H1 (cell line): Measurements from ENCODE around the gene MT1H. TPM values are rescaled to one million over a fixed set of nuclear protein-coding genes. Genes with fewer than 3 reads are reported as not detected.

ENCODE experiments used
- CTCF ChIA-PET: fragments of 300-600 bp; sonication (Branson Sonifier 250); formaldehyde crosslinking; loops from one replicate; lab custom pipeline; 2021; ENCODE audit not compliant: partially characterized antibody; lab: Charles Lee
- POLR2A ChIA-PET: fragments of 300-600 bp; sonication (Branson Sonifier 250); formaldehyde crosslinking; loops from one replicate; lab custom pipeline; 2021; ENCODE audit warnings: inconsistent platforms; ENCODE audit not compliant: partially characterized antibody; lab: Charles Lee
- DNase-seq, 2 experiments: peaks; one replicate each; pipeline versions ENCODE4 v3.0.0 to v3.0.0-alpha.2; 2010 to 2022; ENCODE audit warnings: low spot score in 2 of 2, low read depth in 1 of 2, mixed read lengths in 1 of 2
- FAIRE-seq: peaks from 2 replicates; lab custom pipeline; 2011; peaks lifted over from hg19 to GRCh38; lab: Jason Lieb, UNC
- H2AFZ ChIP-seq: 2 replicates; pipeline ENCODE4 v1.8.1; 2012; ENCODE audit warnings: low read length, inconsistent platforms
- H2AK5ac ChIP-seq: 2 replicates; pipeline ENCODE4 v1.6.1; 2013; ENCODE audit warnings: low read depth, low read length
- H2BK120ac ChIP-seq: replicated peaks from 2 replicates; pipeline ENCODE3; 2013; ENCODE audit warnings: low read depth, low read length, inconsistent platforms
- H2BK12ac ChIP-seq: 2 replicates; pipeline ENCODE4 v1.6.1; 2013; ENCODE audit warnings: low read depth, low read length
- H2BK15ac ChIP-seq: 2 replicates; pipeline ENCODE4 v1.6.1; 2013; ENCODE audit warnings: low read length
- H2BK20ac ChIP-seq: 2 replicates; pipeline ENCODE4 v1.6.1; 2013; ENCODE audit warnings: low read length
- H2BK5ac ChIP-seq: 2 replicates; pipeline ENCODE4 v1.6.1; 2013; ENCODE audit warnings: low read depth, low read length
- H3K14ac ChIP-seq: 2 replicates; pipeline ENCODE4 v1.6.1; 2013; ENCODE audit warnings: inconsistent platforms; ENCODE audit not compliant: insufficient read length
- H3K18ac ChIP-seq: 2 replicates; pipeline ENCODE4 v1.6.1; 2013; ENCODE audit warnings: low read length; ENCODE audit errors: extremely low read depth
- H3K23ac ChIP-seq: 2 replicates; pipeline ENCODE4 v1.6.1; 2013; ENCODE audit warnings: inconsistent platforms; ENCODE audit not compliant: insufficient read length
- H3K23me2 ChIP-seq: 2 replicates; pipeline ENCODE4 v1.6.1; 2013; ENCODE audit warnings: low read depth, low read length
- H3K27ac ChIP-seq: 2 replicates; pipeline ENCODE4 v1.6.1; 2011; ENCODE audit warnings: low read depth, low read length, inconsistent platforms
- H3K27me3 ChIP-seq, 4 experiments: replicated peaks in 1 of 4; 1 replicate in 1 of 4; 2 replicates in 3 of 4; pipeline versions ENCODE4 v1.6.1 to v1.8.1; 2011 to 2013; ENCODE audit warnings: low read length in 3 of 4, mild to moderate bottlenecking in 3 of 4, inconsistent platforms in 2 of 4, mixed read lengths in 2 of 4, moderate library complexity in 1 of 4; ENCODE audit not compliant: control insufficient read depth in 3 of 4, insufficient read depth in 3 of 4; ENCODE audit errors: extremely low read depth in 1 of 4
- H3K36me3 ChIP-seq, 4 experiments: 2 replicates each; pipeline versions ENCODE4 v1.6.1 to v1.8.1; 2011 to 2013; ENCODE audit warnings: mild to moderate bottlenecking in 4 of 4, low read length in 3 of 4, moderate library complexity in 2 of 4, control low read depth in 1 of 4, inconsistent platforms in 1 of 4; ENCODE audit not compliant: insufficient read depth in 4 of 4, control insufficient read depth in 2 of 4
- H3K4ac ChIP-seq: replicated peaks from 2 replicates; pipeline ENCODE3; 2013; ENCODE audit warnings: low read length, low read depth, mixed read lengths, inconsistent platforms; ENCODE audit not compliant: insufficient read length
- H3K4me1 ChIP-seq, 4 experiments: replicated peaks in 1 of 4; 1 replicate in 1 of 4; 2 replicates in 3 of 4; pipeline versions ENCODE4 v1.6.1 to v1.8.1; 2011 to 2013; ENCODE audit warnings: low read length in 3 of 4, inconsistent platforms in 2 of 4, mixed read lengths in 1 of 4; ENCODE audit not compliant: insufficient read depth in 4 of 4, control insufficient read depth in 3 of 4
- H3K4me2 ChIP-seq, 2 experiments: 2 replicates each; pipeline versions ENCODE4 v1.6.1 to v1.8.1; 2011 to 2013; ENCODE audit warnings: low read depth in 2 of 2, low read length in 2 of 2, control low read depth in 1 of 2, inconsistent platforms in 1 of 2, mild to moderate bottlenecking in 1 of 2; ENCODE audit not compliant: insufficient read depth in 1 of 2
- H3K4me3 ChIP-seq, 4 experiments: fragments of 200-600, 300-600 bp in 1 of 4; sonication (generic), shearing (Covaris generic), sonication (Bioruptor Twin) in 1 of 4; 2 replicates each; pipeline versions ENCODE4 v1.5.1 to v1.8.1; 2011 to 2016; ENCODE audit warnings: low read length in 4 of 4, low read depth in 3 of 4, control low read depth in 2 of 4, inconsistent platforms in 2 of 4, mild to moderate bottlenecking in 2 of 4, mixed read lengths in 1 of 4, moderate library complexity in 1 of 4; ENCODE audit not compliant: insufficient read depth in 2 of 4; ENCODE audit errors: extremely low read depth in 1 of 4
- H3K56ac ChIP-seq: replicated peaks from 2 replicates; pipeline ENCODE3; 2013; ENCODE audit warnings: low read depth, mild to moderate bottlenecking, mixed read lengths, low read length, inconsistent platforms; ENCODE audit not compliant: insufficient read length
- H3K79me1 ChIP-seq: 2 replicates; pipeline ENCODE4 v1.6.1; 2013; ENCODE audit warnings: low read depth, low read length, control low read depth
- H3K79me2 ChIP-seq, 2 experiments: 2 replicates each; pipeline versions ENCODE4 v1.6.1 to v1.8.1; 2012 to 2013; ENCODE audit warnings: low read length in 2 of 2, mild to moderate bottlenecking in 2 of 2, inconsistent platforms in 1 of 2; ENCODE audit not compliant: insufficient read depth in 2 of 2, control insufficient read depth in 1 of 2
- H3K9ac ChIP-seq, 4 experiments: replicated peaks in 1 of 4; 1 replicate in 1 of 4; 2 replicates in 3 of 4; pipeline versions ENCODE4 v1.6.1 to v1.8.1; 2011 to 2013; ENCODE audit warnings: low read depth in 3 of 4, low read length in 3 of 4, control low read depth in 2 of 4, mild to moderate bottlenecking in 2 of 4, moderate library complexity in 2 of 4, inconsistent platforms in 1 of 4; ENCODE audit errors: extremely low read depth in 1 of 4
- H3K9me3 ChIP-seq, 2 experiments: 2 replicates each; pipeline versions ENCODE4 v1.6.1 to v1.8.1; 2012 to 2013; ENCODE audit warnings: mild to moderate bottlenecking in 2 of 2, moderate library complexity in 2 of 2, control low read depth in 1 of 2, inconsistent platforms in 1 of 2, low read depth in 1 of 2, low read length in 1 of 2, mixed read lengths in 1 of 2; ENCODE audit not compliant: insufficient read depth in 2 of 2
- H4K20me1 ChIP-seq, 2 experiments: replicated peaks in 1 of 2; 2 replicates each; pipeline versions ENCODE3 to v1.8.1; 2011 to 2013; ENCODE audit warnings: inconsistent platforms in 2 of 2, low read length in 2 of 2, mild to moderate bottlenecking in 1 of 2; ENCODE audit not compliant: insufficient read depth in 2 of 2, control insufficient read depth in 1 of 2
- H4K5ac ChIP-seq: 2 replicates; pipeline ENCODE4 v1.6.1; 2013; ENCODE audit warnings: low read length, low read depth, mixed read lengths, inconsistent platforms; ENCODE audit not compliant: insufficient read length
- H4K8ac ChIP-seq: 2 replicates; pipeline ENCODE4 v1.8.0; 2013; ENCODE audit warnings: mild to moderate bottlenecking, moderate library complexity, low read length, inconsistent platforms; ENCODE audit not compliant: insufficient read depth; ENCODE audit errors: extremely low read depth
- H4K91ac ChIP-seq: replicated peaks from 2 replicates; pipeline ENCODE3; 2013; ENCODE audit warnings: low read length, mixed read lengths, inconsistent platforms; ENCODE audit not compliant: insufficient read length
- ASH2L ChIP-seq: fragments of 200-600, 300-600 bp; sonication (generic); IDR thresholded peaks from one replicate; pipeline ENCODE4 v1.7.1; 2017; ENCODE audit warnings: low read length
- ATF2 ChIP-seq: IDR thresholded peaks from 2 replicates; pipeline ENCODE4 v1.6.1; 2012; ENCODE audit warnings: low read length, inconsistent platforms
- JUND ChIP-seq: IDR thresholded peaks from 2 replicates; pipeline ENCODE4 v1.6.1; 2011; ENCODE audit warnings: mild to moderate bottlenecking, improper control_type of control experiment, low read length
- RAD21 ChIP-seq, 2 experiments: IDR thresholded peaks in 1 of 2; conservative IDR thresholded peaks in 1 of 2; 2 replicates each; pipeline ENCODE4 v1.6.1; 2011; ENCODE audit warnings: low read depth in 2 of 2, low read length in 2 of 2, improper control_type of control experiment in 1 of 2, inconsistent platforms in 1 of 2, mild to moderate bottlenecking in 1 of 2, moderate library complexity in 1 of 2
- RNF2 ChIP-seq: fragments of 200-900, 300-1000 bp; sonication (generic); IDR thresholded peaks from 2 replicates; pipeline ENCODE4 v1.7.1; 2016; ENCODE audit warnings: borderline replicate concordance, low read depth, mild to moderate bottlenecking, antibody characterized with exemption, low read length; ENCODE audit not compliant: poor library complexity, severe bottlenecking; ENCODE audit errors: missing control alignments
- SIX5 ChIP-seq: IDR thresholded peaks from 2 replicates; pipeline ENCODE4 v1.6.1; 2011; ENCODE audit warnings: mild to moderate bottlenecking, low read depth, low read length
- SP4 ChIP-seq: IDR thresholded peaks from 2 replicates; pipeline ENCODE4 v1.6.1; 2012; ENCODE audit warnings: low read length, inconsistent platforms
- TCF12 ChIP-seq: IDR thresholded peaks from 2 replicates; pipeline ENCODE4 v1.6.1; 2011; ENCODE audit warnings: low read depth, mild to moderate bottlenecking, low read length
- WGBS, 2 experiments: shearing (Covaris generic) in 1 of 2; methylation state at CpG; one replicate each; pipeline versions ENCODE4 v1.1.6 to v1.1.7; 2013 to 2015; ENCODE audit warnings: low lambda C conversion rate in 2 of 2, mixed read lengths in 2 of 2, inconsistent platforms in 1 of 2, low coverage in 1 of 2, missing lambda C conversion rate in 1 of 2; ENCODE audit not compliant: insufficient replicate concordance in 2 of 2, insufficient coverage in 1 of 2, insufficient read length in 1 of 2; ENCODE audit errors: extremely low coverage in 1 of 2, missing lambda C conversion rate in 1 of 2; 5-methylcytosine and 5-hydroxymethylcytosine counted together
- polyA plus RNA-seq, 7 experiments: library from polyadenylated mRNA; depleted of rRNA in 3 of 7; stranded (reverse) in 5 of 7; unstranded in 2 of 7; fragments of >200 nt in 5 of 7; fragments of 200-250 nt in 2 of 7; gene quantifications; 1 replicate in 5 of 7; 2 replicates in 1 of 7; 4 replicates in 1 of 7; pipeline versions ENCODE4 v1.2.1 to v1.2.3, GENCODE V29; 2011 to 2013; ENCODE audit warnings: missing spikeins in 2 of 7, mixed read lengths in 2 of 7
- total RNA-seq: library from RNA; stranded (reverse); fragmentation: NEBNext Ultra II Directional; extraction: Animal tissue kit (Norgen Biotek cat#: 25700); gene quantifications from 2 replicates; pipeline ENCODE4 v1.2.1, GENCODE V29; 2021

Gene MT1H
- total and polyA plus RNA-seq, 2 of the 8 experiments (the other 6 are each of a cell fraction or from before 2014, with no cell fraction given) = 11.9 to 95.7 TPM

GRCh38 chr16:56662357-56663354 lies 7.0 kb upstream of the MT1H start:
- Histone ChIP-seq H3K23me2 (peaks cover 10% of the 10 kb centered on the region; the same call in 1 of the 2 replicates), H3K4ac (no peak overlapping the region), H3K79me2 (no peaks in the 10 kb centered on the region), H3K14ac (no peak overlapping the region), H2AK5ac (no peak overlapping the region), H2BK20ac (no peak overlapping the region; the same call in 1 of the 2 replicates), H4K8ac (peak overlapping the region; percentile 15; the same call in 1 of the 2 replicates), H3K18ac (0 out of 2 replicates have a peak overlapping the region, but pooled peaks have one; percentile 25), H3K27ac (no peak overlapping the region), H3K9ac (no peak overlapping the region), H3K9me3 (no peaks in the 10 kb centered on the region), H3K56ac (no peak overlapping the region), H2BK5ac (no peak overlapping the region), H3K79me1 (no peaks in the 10 kb centered on the region), H4K91ac (no peak overlapping the region), H3K4me1 (peaks cover 0 to 13% (median 5%) of the 10 kb centered on the region in 4 experiments; a peak in 5 of 7 replicates), H2BK12ac (no peak overlapping the region; the same call in 1 of the 2 replicates), H3K36me3 (no peaks in the 10 kb centered on the region), H3K4me2 (peak overlapping the region; percentile 61 to 93), H3K23ac (no peak overlapping the region), H4K20me1 (peaks cover 2 to 6% of the 10 kb centered on the region in 2 experiments), H2BK120ac (no peak overlapping the region), H3K27me3 (peaks cover 81 to 100% (median 97%) of the 10 kb centered on the region in 4 experiments), H2AFZ (no peak overlapping the region), H2BK15ac (no peak overlapping the region), H3K4me3 (peak overlapping the region; percentile 6 to 61 (median 36)), H4K5ac (no peak overlapping the region)
- WGBS, 2 experiments = 12% methylated on average over 30 of the region's 48 CpGs; no CpG with 5 or more reads in 1 of the 2 experiments
- no peak for DNase-seq
- POLR2A ChIA-PET = interaction anchor here (0.7 to 13.9 kb wide), 8 partner anchors 7 to 58 kb away, joined by 3 to 205 read pairs (median 4); partner anchors contain the start of genes MT1B, MT1E, MT1H and MT1X
- CTCF ChIA-PET = interaction anchor here (0.7 to 2.8 kb wide), 7 partner anchors 9 to 59 kb away, joined by 3 to 9 read pairs (median 4); partner anchors contain the start of gene MT2A
- FAIRE-seq = no peak
- TF ChIP-seq RNF2 (peak; percentile 35), JUND (no peak), SP4 (no peak), ATF2 (no peak), RAD21 (IDR thresholded peaks at IDR 0.05 in 1 of 2, conservative IDR thresholded peaks at IDR 0.05 in 1 of 2; ENCODE audit: low read depth in 2 of 2, low read length in 2 of 2) (no peak), ASH2L (no peak), TCF12 (no peak), SIX5 (no peak)
